Endothelial cell (in vitro differentiated cells): Measurements from ENCODE around the gene OTOG. TPM values are rescaled to one million over a fixed set of nuclear protein-coding genes. Genes with fewer than 3 reads are reported as not detected.

Source experiments
- DNase-seq: peaks from one replicate; pipeline ENCODE4 v3.0.0; 2021; ENCODE audit warnings: low spot score
- H3K27ac Mint-ChIP-seq: one replicate; pipeline ENCODE4 v1.8.0; 2021; ENCODE audit warnings: mixed read lengths, inconsistent platforms; ENCODE audit not compliant: unreplicated experiment
- H3K27me3 Mint-ChIP-seq: one replicate; pipeline ENCODE4 v1.8.0; 2021; ENCODE audit warnings: mild to moderate bottlenecking, moderate library complexity, mixed read lengths, inconsistent platforms; ENCODE audit not compliant: unreplicated experiment
- H3K36me3 Mint-ChIP-seq: one replicate; pipeline ENCODE4 v1.8.0; 2021; ENCODE audit warnings: mild to moderate bottlenecking, low read depth, mixed read lengths, inconsistent platforms; ENCODE audit not compliant: unreplicated experiment
- H3K4me1 Mint-ChIP-seq: one replicate; pipeline ENCODE4 v1.8.0; 2021; ENCODE audit warnings: mild to moderate bottlenecking, mixed read lengths, inconsistent platforms; ENCODE audit not compliant: unreplicated experiment
- H3K4me3 Mint-ChIP-seq: one replicate; pipeline ENCODE4 v1.8.0; 2021; ENCODE audit warnings: mild to moderate bottlenecking, mixed read lengths, inconsistent platforms; ENCODE audit not compliant: unreplicated experiment
- H3K9me3 Mint-ChIP-seq: one replicate; pipeline ENCODE4 v1.8.0; 2021; ENCODE audit warnings: mixed read lengths, inconsistent platforms; ENCODE audit not compliant: unreplicated experiment
- total RNA-seq: library from RNA; stranded (reverse); fragmentation: NEBNext Ultra II Directional; extraction: Animal tissue kit (Norgen Biotek cat#: 25700); gene quantifications from one replicate; pipeline ENCODE4 v1.2.1, GENCODE V29; 2021; ENCODE audit not compliant: unreplicated experiment
- TF ChIP-seq, protein P1 (sequence below): fragments of 200-600 bp; sonication (generic); IDR thresholded peaks from one replicate; pipeline ENCODE4 v1.5.0; 2021; ENCODE audit warnings: antibody characterized with exemption; ENCODE audit not compliant: unreplicated experiment

Gene OTOG
- total RNA-seq, 1 donor from 2014 or later: 0.13 TPM

DNA sequence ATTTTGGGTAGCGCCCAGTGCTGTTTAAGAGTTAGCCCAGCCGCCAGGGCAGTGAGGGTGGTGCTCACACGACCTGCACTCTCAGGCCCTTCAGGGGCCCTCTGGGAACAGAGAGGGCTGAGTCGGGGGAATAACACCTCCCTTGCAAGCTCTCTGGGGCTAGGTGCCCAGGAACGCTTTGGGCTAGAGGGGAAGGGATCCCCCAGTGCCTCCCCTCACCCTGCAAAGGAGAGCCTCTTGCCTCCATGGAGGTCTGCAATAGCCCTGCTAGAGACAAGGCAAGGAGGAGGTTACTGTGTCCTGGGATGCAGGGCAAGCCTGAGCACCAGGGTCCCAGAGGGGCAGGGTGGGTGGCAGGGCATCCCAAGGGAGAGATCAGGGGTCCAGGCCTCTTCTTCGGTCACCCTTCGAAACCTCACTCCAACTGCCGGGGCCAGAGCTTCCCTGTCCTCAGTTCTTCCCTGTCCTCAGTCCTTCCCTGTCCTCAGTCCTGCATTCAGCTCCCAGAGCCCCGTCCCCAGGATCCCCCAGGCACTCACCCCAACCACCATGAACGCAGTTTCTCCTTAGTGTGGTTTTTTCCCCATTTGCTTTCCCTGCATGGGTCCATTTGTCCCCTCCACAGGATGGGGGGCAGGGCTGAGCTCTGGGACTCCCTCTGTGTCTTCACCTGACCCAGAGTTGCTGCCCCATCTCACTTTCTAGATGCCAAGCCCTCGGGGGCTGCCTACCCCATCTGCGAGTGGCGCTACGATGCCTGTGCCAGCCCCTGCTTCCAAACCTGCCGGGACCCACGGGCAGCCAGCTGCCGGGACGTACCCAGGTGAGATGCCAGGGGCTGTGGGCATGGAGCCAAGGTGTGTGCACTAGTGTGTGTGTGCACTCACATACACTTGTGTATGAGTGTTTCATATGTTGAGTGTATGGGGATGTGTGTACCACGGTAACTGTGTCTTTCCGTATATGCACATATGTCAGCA, 60.8 kb downstream of the OTOG start:
- Mint-ChIP-seq H3K27ac (no peak overlapping the region), H3K9me3 (no peaks in the 10 kb centered on the region), H3K4me3 (no peak overlapping the region)

DNA sequence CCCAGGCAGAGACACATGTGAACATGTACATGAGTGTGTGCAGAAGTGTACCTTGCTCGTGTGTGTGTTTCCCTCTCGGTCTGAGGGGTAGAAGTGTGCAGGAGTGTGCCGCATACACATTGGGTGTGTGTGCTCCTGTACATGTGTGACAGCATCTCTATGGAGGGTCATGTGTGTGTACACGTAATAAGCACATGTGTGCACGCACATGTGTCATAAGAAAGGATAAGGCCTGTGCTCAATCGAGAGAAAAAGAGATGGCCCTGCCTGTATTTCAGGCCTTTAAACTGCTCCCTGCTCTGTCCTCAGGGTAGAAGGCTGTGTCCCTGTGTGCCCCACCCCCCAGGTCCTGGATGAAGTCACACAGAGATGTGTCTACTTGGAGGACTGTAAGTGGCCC, 61.8 kb downstream of the OTOG start:
- H3K36me3 Mint-ChIP-seq: peaks cover 3% of the 10 kb centered on the region

More for the DNA sequence above, 60.8 kb downstream of the OTOG start:
- Mint-ChIP-seq H3K27me3 (peaks cover 17% of the 10 kb centered on the region), H3K4me1 (no peaks in the 10 kb centered on the region), H3K36me3 (peaks cover 3% of the 10 kb centered on the region)
- DNase-seq: no peak
- TF ChIP-seq, protein P1, sequence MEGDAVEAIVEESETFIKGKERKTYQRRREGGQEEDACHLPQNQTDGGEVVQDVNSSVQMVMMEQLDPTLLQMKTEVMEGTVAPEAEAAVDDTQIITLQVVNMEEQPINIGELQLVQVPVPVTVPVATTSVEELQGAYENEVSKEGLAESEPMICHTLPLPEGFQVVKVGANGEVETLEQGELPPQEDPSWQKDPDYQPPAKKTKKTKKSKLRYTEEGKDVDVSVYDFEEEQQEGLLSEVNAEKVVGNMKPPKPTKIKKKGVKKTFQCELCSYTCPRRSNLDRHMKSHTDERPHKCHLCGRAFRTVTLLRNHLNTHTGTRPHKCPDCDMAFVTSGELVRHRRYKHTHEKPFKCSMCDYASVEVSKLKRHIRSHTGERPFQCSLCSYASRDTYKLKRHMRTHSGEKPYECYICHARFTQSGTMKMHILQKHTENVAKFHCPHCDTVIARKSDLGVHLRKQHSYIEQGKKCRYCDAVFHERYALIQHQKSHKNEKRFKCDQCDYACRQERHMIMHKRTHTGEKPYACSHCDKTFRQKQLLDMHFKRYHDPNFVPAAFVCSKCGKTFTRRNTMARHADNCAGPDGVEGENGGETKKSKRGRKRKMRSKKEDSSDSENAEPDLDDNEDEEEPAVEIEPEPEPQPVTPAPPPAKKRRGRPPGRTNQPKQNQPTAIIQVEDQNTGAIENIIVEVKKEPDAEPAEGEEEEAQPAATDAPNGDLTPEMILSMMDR: no peak

DNA sequence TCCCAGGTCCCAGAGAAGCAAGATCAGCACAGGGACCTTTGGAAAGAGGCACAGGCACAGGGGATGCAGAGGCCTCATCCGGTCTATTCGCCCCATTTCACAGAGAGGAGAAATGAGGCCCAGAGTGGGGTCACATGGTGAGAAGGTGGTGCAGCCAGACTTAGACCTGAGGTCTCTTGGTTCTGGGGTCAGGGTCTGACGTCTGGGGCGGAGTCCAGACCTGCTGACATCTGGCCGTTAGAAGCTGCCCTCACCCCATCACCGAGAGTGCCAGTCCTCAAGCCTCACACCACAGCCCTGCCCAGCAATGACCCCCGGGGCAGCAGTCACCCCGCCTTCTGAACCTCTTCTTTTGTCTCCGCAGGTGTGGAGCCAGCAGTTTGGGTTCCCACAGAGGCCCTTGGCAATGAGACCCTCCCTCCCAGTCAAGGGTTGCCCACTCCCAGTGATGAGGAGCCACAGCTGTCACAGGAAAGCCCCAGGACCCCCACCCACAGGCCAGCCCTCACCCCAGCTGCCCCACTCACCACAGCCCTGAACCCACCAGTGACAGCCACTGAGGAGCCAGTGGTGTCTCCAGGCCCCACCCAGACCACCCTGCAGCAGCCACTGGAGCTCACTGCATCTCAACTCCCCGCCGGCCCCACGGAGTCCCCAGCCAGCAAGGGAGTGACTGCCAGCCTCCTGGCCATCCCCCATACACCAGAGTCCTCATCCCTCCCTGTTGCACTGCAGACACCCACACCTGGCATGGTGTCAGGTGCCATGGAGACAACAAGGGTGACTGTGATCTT, 62.4 kb downstream of the OTOG start:
- TF ChIP-seq, protein P1: no peak
- H3K27me3 Mint-ChIP-seq: peaks cover 18% of the 10 kb centered on the region
- H3K4me3 Mint-ChIP-seq: no peak overlapping the region
- H3K36me3 Mint-ChIP-seq: peaks cover 3% of the 10 kb centered on the region
- no peaks in the 10 kb centered on the region for H3K9me3 Mint-ChIP-seq
- no peaks in the 10 kb centered on the region for H3K4me1 Mint-ChIP-seq
- no peak overlapping the region for H3K27ac Mint-ChIP-seq
- no peak for DNase-seq

More for the DNA sequence above, 61.8 kb downstream of the OTOG start:
- DNase-seq: no peak
- TF ChIP-seq, protein P1: no peak
- no peak overlapping the region for H3K27ac Mint-ChIP-seq
- H3K4me3 Mint-ChIP-seq: no peak overlapping the region
- no peaks in the 10 kb centered on the region for H3K9me3 Mint-ChIP-seq
- H3K4me1 Mint-ChIP-seq: no peaks in the 10 kb centered on the region
- H3K27me3 Mint-ChIP-seq: peaks cover 18% of the 10 kb centered on the region

DNA sequence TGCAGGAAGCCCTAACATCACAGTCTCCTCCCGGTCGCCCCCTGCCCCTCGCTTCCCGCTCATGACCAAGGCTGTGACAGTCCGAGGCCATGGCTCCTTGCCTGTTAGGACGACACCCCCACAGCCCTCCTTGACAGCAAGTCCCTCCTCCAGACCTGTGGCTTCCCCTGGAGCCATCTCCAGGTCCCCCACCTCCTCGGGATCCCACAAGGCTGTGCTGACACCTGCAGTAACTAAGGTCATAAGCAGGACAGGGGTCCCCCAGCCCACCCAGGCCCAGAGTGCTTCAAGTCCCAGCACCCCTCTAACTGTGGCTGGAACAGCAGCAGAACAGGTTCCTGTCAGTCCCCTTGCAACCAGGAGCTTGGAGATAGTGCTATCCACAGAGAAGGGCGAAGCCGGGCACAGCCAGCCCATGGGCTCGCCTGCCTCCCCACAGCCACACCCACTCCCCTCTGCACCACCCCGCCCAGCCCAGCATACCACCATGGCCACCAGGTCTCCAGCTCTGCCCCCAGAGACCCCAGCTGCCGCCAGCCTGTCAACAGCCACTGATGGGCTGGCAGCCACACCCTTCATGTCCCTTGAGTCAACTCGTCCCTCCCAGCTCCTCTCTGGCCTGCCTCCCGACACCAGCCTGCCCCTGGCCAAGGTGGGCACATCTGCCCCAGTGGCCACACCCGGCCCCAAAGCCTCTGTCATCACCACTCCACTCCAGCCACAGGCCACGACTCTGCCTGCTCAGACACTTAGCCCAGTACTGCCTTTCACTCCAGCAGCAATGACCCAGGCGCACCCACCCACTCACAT, 63.2 kb downstream of the OTOG start:
- Mint-ChIP-seq H3K36me3 (peaks cover 3% of the 10 kb centered on the region), H3K27ac (no peak overlapping the region), H3K4me3 (no peak overlapping the region), H3K27me3 (peaks cover 18% of the 10 kb centered on the region), H3K9me3 (no peaks in the 10 kb centered on the region), H3K4me1 (no peaks in the 10 kb centered on the region)
- TF ChIP-seq, protein P1: no peak
- DNase-seq: no peak
